Cardiac ventricle fibroblast (primary cell): ENCODE data around the gene PTPRU. TPM values are rescaled to one million over a fixed set of nuclear protein-coding genes. Genes with fewer than 3 reads are reported as not detected.

Source experiments
- total RNA-seq: library from RNA; depleted of rRNA; stranded (reverse); fragments of >200 nt; gene quantifications from 2 replicates; pipeline ENCODE4 v1.2.3, GENCODE V29; 2015

Gene PTPRU
- 25.5 and 37.1 TPM in 2 replicates for total RNA-seq

DNA sequence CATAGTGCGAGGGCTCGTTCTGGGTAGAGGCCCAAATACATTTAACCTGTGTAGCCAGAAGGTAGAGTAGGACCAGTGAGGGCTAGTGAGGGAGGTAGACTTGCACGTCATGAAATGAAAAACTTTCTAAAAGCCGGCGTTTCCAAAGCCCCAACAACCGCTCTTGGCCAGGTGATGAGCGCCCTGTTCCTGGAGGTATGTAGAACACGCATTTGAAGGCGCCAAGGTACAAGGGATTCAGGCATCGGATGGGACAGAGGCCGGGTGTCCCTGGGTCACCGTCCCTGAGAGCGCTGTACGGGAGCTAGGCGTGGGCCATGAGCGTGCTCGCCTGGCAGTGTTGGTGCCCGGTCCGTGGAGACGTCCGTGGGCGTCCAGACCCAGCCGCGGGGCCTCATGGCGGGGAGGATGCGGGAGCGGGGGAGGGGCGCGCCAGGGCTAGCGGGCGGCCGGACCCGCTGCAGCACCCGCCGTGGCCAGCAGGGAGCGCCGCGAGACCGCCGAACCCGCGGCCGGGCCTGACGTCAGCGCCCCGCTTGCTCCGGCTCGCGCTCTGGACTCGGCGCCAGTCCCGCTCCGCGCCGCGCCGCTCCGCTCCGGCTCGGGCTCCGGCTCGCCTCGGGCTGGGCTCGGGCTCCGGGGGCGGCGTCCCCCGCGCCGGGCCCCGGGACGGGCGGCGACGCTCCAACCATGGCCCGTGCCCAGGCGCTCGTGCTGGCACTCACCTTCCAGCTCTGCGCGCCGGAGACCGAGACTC lies at the start of gene PTPRU:
Gene PTPRU, plus strand, starts transcription at position 568 of the 757 bp plus-strand sequence. Its CDS starts 123 bp downstream, at position 691.

DNA sequence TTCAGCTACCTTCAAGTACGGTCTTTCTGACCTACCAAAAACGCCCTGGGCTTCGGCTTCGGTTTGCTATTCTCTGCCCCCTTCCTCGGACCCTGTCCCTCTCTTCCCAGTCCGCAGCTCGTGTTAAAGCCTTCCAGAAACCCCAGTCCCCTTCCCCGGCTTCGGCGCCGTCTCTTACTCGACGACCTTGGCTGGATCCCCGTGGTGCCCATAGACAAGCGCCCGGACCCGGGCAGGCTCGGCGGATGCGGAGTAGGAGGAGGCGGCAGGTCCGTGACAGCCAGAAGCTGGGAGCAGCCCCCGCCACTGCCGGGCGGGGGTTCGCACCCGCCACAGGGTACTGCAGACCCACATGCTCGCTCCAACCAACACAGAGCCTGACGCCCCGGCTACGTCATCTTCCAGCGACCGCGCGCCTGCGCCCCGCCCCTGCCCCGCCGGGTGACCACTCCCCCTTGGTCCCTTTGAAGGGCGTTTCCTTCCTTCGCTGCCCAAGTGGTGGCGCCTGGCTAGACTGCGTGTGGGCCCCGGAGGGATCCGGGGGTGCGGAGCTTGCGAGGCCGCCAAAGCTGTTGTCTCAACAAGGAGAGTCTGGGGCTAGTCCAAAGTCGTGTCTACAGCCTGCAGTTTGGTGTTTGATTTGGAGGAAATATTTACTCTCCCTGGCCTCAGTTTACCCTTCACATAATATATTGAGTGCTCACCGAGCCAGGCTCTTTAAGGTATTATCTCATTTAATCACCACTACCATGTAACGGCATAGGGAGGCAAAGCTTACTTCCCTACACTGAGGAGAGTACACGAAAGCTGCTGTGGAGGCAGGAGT lies 5.6 kb upstream of the PTPRU start, which contains the start of gene MECR:
Gene MECR, minus strand, starts transcription at position 382 of the 826 bp plus-strand sequence. Its CDS starts 28 bp downstream, at position 354.

Other genes starting within 250 kb of the PTPRU start
- gene TMEM200B, start 112.6 kb upstream of the PTPRU start, total RNA-seq, result 9.2 and 12.5 TPM in 2 replicates
- 30.5 and 35.0 TPM in 2 replicates for gene SRSF4, start 54.6 kb upstream of the PTPRU start, total RNA-seq
- 11.9 and 15.2 TPM in 2 replicates for gene MECR, start 5.6 kb upstream of the PTPRU start, total RNA-seq